ENCODE measurements around the gene FARSA.

DNA sequence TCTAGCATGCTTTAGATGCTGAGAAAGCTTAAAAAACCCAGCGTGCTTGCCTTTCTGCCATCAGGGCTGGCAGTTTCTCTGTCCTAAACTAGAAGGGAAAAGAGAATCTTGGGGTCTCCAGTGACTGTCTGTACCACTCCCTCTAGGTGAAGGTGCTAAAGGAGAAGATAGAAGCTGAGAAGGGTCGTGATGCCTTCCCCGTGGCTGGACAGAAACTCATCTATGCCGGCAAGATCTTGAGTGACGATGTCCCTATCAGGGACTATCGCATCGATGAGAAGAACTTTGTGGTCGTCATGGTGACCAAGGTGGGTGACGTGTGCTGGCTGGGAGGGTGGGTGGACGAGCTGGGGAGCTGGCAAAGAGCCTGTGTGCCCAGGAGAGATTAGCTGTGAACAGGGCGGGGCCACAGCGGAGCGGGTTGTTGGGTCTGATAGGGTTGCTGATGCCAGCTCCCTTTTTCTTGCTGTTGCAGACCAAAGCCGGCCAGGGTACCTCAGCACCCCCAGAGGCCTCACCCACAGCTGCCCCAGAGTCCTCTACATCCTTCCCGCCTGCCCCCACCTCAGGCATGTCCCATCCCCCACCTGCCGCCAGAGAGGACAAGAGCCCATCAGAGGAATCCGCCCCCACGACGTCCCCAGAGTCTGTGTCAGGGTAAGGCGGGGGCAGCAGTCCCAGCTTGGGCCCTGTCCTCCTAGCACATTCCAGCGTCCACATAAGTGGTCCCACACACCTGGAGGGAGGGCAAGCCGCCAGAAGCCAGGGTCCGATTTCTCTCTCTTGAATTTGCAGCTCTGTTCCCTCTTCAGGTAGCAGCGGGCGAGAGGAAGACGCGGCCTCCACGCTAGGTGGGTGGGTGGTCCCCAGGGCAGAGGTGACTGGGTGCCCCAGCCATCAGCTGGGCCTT is 14.4 kb upstream of the FARSA start:
- TF ChIP-seq, protein P1, sequence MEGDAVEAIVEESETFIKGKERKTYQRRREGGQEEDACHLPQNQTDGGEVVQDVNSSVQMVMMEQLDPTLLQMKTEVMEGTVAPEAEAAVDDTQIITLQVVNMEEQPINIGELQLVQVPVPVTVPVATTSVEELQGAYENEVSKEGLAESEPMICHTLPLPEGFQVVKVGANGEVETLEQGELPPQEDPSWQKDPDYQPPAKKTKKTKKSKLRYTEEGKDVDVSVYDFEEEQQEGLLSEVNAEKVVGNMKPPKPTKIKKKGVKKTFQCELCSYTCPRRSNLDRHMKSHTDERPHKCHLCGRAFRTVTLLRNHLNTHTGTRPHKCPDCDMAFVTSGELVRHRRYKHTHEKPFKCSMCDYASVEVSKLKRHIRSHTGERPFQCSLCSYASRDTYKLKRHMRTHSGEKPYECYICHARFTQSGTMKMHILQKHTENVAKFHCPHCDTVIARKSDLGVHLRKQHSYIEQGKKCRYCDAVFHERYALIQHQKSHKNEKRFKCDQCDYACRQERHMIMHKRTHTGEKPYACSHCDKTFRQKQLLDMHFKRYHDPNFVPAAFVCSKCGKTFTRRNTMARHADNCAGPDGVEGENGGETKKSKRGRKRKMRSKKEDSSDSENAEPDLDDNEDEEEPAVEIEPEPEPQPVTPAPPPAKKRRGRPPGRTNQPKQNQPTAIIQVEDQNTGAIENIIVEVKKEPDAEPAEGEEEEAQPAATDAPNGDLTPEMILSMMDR (IDR thresholded peaks at IDR 0.05), result no peak
- no peak for TF ChIP-seq POLR2A (IDR thresholded peaks at IDR 0.05; ENCODE audit: low read depth)
- TF ChIP-seq POLR2AphosphoS5 (IDR thresholded peaks at IDR 0.05), result no peak
